Spleen (tissue), 11 donors: ENCODE measurements around the gene FOXK2. TPM values are rescaled to one million over a fixed set of nuclear protein-coding genes. Genes with fewer than 3 reads are reported as not detected.
A peak's percentile ranks its signal among the peaks of the same experiment; 100 is the strongest.

Experiments
- DNase-seq: peaks from one replicate; pipeline ENCODE4 v3.0.0-alpha.2; 2020
- H3K27ac ChIP-seq, 8 donors: fragments of 200-600 bp; sonication (generic) in 7 of 8; 1 replicate in 4 of 8; 2 replicates in 4 of 8; pipeline versions ENCODE4 v1.5.0 to v1.8.0; 2016 to 2021; ENCODE audit warnings: inconsistent platforms in 4 of 8, mild to moderate bottlenecking in 4 of 8, moderate library complexity in 1 of 8
- H3K27me3 ChIP-seq, 7 donors: fragments of 200-600 bp; sonication (generic) in 6 of 7; replicated peaks in 1 of 7; 1 replicate in 4 of 7; 2 replicates in 3 of 7; pipeline versions ENCODE4 v1.5.0 to v1.8.0; 2016 to 2021; ENCODE audit warnings: inconsistent platforms in 3 of 7, mild to moderate bottlenecking in 1 of 7
- H3K36me3 ChIP-seq, 6 donors: fragments of 200-600 bp; sonication (generic) in 5 of 6; 1 replicate in 4 of 6; 2 replicates in 2 of 6; pipeline versions ENCODE4 v1.5.0 to v1.8.0; 2016 to 2021; ENCODE audit warnings: inconsistent platforms in 2 of 6
- H3K4me1 ChIP-seq, 6 donors: fragments of 200-600 bp; sonication (generic) in 5 of 6; 1 replicate in 3 of 6; 2 replicates in 3 of 6; pipeline versions ENCODE4 v1.5.0 to v1.8.0; 2016 to 2021; ENCODE audit warnings: inconsistent platforms in 3 of 6
- H3K4me3 ChIP-seq, 8 donors: fragments of 200-600 bp; sonication (generic) in 7 of 8; 1 replicate in 4 of 8; 2 replicates in 4 of 8; pipeline versions ENCODE4 v1.5.0 to v1.8.0; 2016 to 2021; ENCODE audit warnings: inconsistent platforms in 4 of 8, mild to moderate bottlenecking in 4 of 8, moderate library complexity in 2 of 8
- H3K9me3 ChIP-seq, 8 donors: fragments of 200-600 bp; sonication (generic) in 7 of 8; 1 replicate in 4 of 8; 2 replicates in 4 of 8; pipeline versions ENCODE4 v1.5.0 to v1.8.0; 2016 to 2021; ENCODE audit warnings: inconsistent platforms in 4 of 8
- POLR2A ChIP-seq, 3 donors: fragments of 450-650 bp; IDR thresholded peaks; one replicate each; pipeline ENCODE4 v1.5.1; 2017; ENCODE audit warnings: antibody characterized with exemption in 3 of 3, mild to moderate bottlenecking in 1 of 3
- POLR2AphosphoS5 ChIP-seq, 3 donors: sonication (generic); formaldehyde crosslinking; IDR thresholded peaks; one replicate each; pipeline ENCODE4 v1.5.1; 2017; ENCODE audit warnings: antibody characterized with exemption in 3 of 3
- WGBS, 5 donors: extraction: QIAGEN DNeasy Blood & Tissue Kit in 3 of 5; methylation state at CpG; one replicate each; pipeline versions ENCODE4 v1.1.5 to v1.1.7; 2013 to 2018; 5-methylcytosine and 5-hydroxymethylcytosine counted together
- intact Hi-C: fragments of 100-400 bp; cut with DNase I; formaldehyde crosslinking; loops from one replicate; pipeline ENCODE4 v1.15.0; 2023; ENCODE audit warnings: low total_unique reads
- polyA plus RNA-seq, 3 donors: library from polyadenylated mRNA; stranded (reverse); fragments of 200-250 nt; gene quantifications; one replicate each; pipeline ENCODE4 v1.2.1, GENCODE V29; 2013
- total RNA-seq, 7 donors: library from RNA; depleted of rRNA in 3 of 7; stranded (reverse); fragments of >200 nt in 3 of 7; fragmentation: NEBNext Ultra II Directional in 4 of 7; extraction: Animal tissue kit (Norgen Biotek cat#: 25700) in 4 of 7; gene quantifications; one replicate each; pipeline versions ENCODE4 v1.1.0 to v1.2.1, GENCODE V29; 2016 to 2021
- TF ChIP-seq, protein P1 (sequence below), 11 experiments: fragments of 200-600 bp in 7 of 11; fragments of 450-650 bp in 4 of 11; sonication (generic) in 4 of 11; IDR thresholded peaks in 8 of 11; conservative IDR thresholded peaks in 3 of 11; 1 replicate in 7 of 11; 2 replicates in 4 of 11; pipeline versions ENCODE4 v1.4.0 to v1.8.0; 2016 to 2021; ENCODE audit warnings: antibody characterized with exemption in 11 of 11, inconsistent platforms in 4 of 11, mild to moderate bottlenecking in 1 of 11
- donor health status: healthy with polysubstance abuse.
- donor health status: DM: no; HTN: no; CAD: no; lungs with moderate emphysema.
- donor health status: DM: no; HTN: no; CAD: no.
- donor health status: Bipolar disorder and iron deficiency.
- donor health status: healthy.
- donor health status: DM: no; HTN: no; CAD: no.
- donor health status: DM: yes; HTN: yes; CAD: no.

The FOXK2 gene
- total and polyA plus RNA-seq, 10 donors = 10.4 to 55.1 (median 45.2) TPM

DNA sequence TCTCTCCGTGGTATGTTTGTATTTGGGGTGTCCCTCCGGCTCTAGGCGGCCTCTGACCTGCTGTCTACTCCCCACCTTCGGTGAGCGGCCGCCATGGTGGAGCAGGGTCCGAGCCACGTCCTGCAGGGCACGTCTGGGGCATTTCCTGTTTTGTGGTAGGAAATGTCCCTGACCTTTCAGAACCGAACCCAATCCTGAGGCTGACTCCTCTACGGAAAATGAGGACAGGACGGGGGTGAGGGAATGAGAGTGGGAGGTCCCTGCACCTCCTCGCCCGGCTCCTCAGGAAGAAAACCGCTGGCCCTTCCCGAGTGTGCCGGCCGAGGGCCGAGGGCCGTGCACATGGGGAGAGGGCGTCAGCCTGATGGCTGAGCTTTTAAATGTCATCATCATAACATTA, 83.0 kb downstream of the FOXK2 start:
- H3K27me3 ChIP-seq = no peaks in the 10 kb centered on the region
- no peak overlapping the region for H3K4me3 ChIP-seq
- TF ChIP-seq, protein P1, sequence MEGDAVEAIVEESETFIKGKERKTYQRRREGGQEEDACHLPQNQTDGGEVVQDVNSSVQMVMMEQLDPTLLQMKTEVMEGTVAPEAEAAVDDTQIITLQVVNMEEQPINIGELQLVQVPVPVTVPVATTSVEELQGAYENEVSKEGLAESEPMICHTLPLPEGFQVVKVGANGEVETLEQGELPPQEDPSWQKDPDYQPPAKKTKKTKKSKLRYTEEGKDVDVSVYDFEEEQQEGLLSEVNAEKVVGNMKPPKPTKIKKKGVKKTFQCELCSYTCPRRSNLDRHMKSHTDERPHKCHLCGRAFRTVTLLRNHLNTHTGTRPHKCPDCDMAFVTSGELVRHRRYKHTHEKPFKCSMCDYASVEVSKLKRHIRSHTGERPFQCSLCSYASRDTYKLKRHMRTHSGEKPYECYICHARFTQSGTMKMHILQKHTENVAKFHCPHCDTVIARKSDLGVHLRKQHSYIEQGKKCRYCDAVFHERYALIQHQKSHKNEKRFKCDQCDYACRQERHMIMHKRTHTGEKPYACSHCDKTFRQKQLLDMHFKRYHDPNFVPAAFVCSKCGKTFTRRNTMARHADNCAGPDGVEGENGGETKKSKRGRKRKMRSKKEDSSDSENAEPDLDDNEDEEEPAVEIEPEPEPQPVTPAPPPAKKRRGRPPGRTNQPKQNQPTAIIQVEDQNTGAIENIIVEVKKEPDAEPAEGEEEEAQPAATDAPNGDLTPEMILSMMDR (IDR thresholded peaks at IDR 0.05 in 8 of 11, conservative IDR thresholded peaks at IDR 0.05 in 3 of 11) = no peak
- TF ChIP-seq POLR2AphosphoS5 (IDR thresholded peaks at IDR 0.05) = peak in 2 of 3 donors; percentile 51 to 60
- 61 to 76% (median 66%) methylated on average over 21 of the region's 21 CpGs for whole genome bisulfite sequencing, 5 donors
- DNase-seq = no peak
- intact Hi-C loops = no loop called here
- peak overlapping the region; percentile 46 to 79 (median 51) for H3K27ac ChIP-seq
- peaks cover 9 to 70% (median 42%) of the 10 kb centered on the region in 6 donors for H3K4me1 ChIP-seq
- H3K9me3 ChIP-seq = no peaks in the 10 kb centered on the region
- H3K36me3 ChIP-seq = peaks cover 3 to 94% (median 38%) of the 10 kb centered on the region in 6 donors

- Histone ChIP-seq H3K4me1 (peaks cover 9 to 70% (median 42%) of the 10 kb centered on the region in 6 donors), H3K36me3 (peaks cover 3 to 94% (median 38%) of the 10 kb centered on the region in 6 donors), H3K27ac (peak overlapping the region in 7 of 8 donors; percentile 46 to 79 (median 67)), H3K27me3 (no peaks in the 10 kb centered on the region), H3K9me3 (no peaks in the 10 kb centered on the region), H3K4me3 (no peak overlapping the region)
- TF ChIP-seq, protein P1 (IDR thresholded peaks at IDR 0.05 in 8 of 11, conservative IDR thresholded peaks at IDR 0.05 in 3 of 11) = no peak
- TF ChIP-seq POLR2A (IDR thresholded peaks at IDR 0.05) = no peak
- no peak for TF ChIP-seq POLR2AphosphoS5 (IDR thresholded peaks at IDR 0.05)
- intact Hi-C loops = no loop called here
- DNase-seq = no peak
- 75 to 88% (median 87%) methylated on average over 20 of the region's 20 CpGs for WGBS, 5 donors
Measured at GRCh38 chr17:82602986-82603710, 83.6 kb downstream of the FOXK2 start.

- Histone ChIP-seq H3K27ac (peak overlapping the region in 6 of 8 donors; percentile 55 to 79 (median 71)), H3K9me3 (no peaks in the 10 kb centered on the region), H3K4me3 (no peak overlapping the region), H3K4me1 (peaks cover 9 to 62% (median 42%) of the 10 kb centered on the region in 6 donors), H3K27me3 (no peaks in the 10 kb centered on the region), H3K36me3 (peaks cover 3 to 93% (median 40%) of the 10 kb centered on the region in 6 donors)
- intact Hi-C loops = no loop called here
- TF ChIP-seq POLR2A (IDR thresholded peaks at IDR 0.05) (no peak), POLR2AphosphoS5 (IDR thresholded peaks at IDR 0.05) (peak; percentile 57 to 79 (median 69))
- TF ChIP-seq, protein P1 (IDR thresholded peaks at IDR 0.05 in 8 of 11, conservative IDR thresholded peaks at IDR 0.05 in 3 of 11) = peak in 3 of 11 experiments; percentile 15 to 19 (median 18)
- DNase-seq = no peak
- WGBS, 5 donors = 30 to 55% (median 38%) methylated on average over 18 of the region's 18 CpGs
Measured at GRCh38 chr17:82603981-82604448, 84.5 kb downstream of the FOXK2 start.

GRCh38 chr17:82604532-82604931, 85.0 kb downstream of the FOXK2 start:
- intact Hi-C loops = no loop called here
- peaks cover 3 to 93% (median 41%) of the 10 kb centered on the region in 6 donors for H3K36me3 ChIP-seq

More at GRCh38 chr17:82604532-82604931, 85.0 kb downstream of the FOXK2 start:
- Histone ChIP-seq H3K9me3 (no peaks in the 10 kb centered on the region), H3K4me1 (peaks cover 9 to 57% (median 40%) of the 10 kb centered on the region in 6 donors), H3K27me3 (no peaks in the 10 kb centered on the region), H3K27ac (peak overlapping the region in 6 of 8 donors; percentile 35 to 79 (median 71)), H3K4me3 (no peak overlapping the region)
- TF ChIP-seq POLR2AphosphoS5 (IDR thresholded peaks at IDR 0.05) (no peak), POLR2A (IDR thresholded peaks at IDR 0.05) (no peak)
- TF ChIP-seq, protein P1 (IDR thresholded peaks at IDR 0.05 in 8 of 11, conservative IDR thresholded peaks at IDR 0.05 in 3 of 11) = no peak
- 91 to 98% (median 94%) methylated on average over 7 of the region's 7 CpGs for WGBS, 5 donors
- DNase-seq = no peak
